ENCODE data around the gene NCKIPSD.
A peak's percentile ranks its signal among the peaks of the same experiment; 100 is the strongest.

Gene NCKIPSD

DNA sequence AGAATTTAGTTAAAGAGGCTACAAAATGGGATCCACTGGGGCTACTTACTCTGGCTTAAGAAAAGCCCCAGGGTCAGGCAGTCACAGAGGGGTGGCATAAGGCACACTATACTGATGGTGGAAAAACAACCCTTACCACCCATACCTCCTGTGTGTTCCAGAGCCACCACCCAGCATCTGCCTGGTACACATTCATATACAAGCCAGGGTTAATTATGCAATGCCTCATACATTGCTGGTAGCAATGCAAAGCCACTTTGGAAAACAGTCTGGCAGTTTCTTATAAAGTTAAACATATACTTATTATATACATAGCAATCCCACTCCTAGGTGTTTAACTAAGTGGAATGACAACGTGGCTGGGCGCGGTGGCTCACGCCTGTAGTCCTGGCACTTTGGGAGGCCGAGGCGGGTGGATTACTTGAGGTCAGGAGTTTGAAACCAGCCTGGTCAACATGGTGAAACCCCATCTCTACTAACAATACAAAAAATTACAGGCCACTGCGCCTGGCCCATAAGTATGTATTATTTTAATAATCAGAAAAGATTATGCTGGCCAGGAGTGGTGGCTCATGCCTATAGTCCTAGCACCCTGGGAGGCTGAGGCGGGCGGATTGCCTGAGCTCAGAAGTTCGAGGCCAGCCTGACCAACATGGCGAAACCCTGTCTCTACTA is 15.2 kb upstream of the NCKIPSD start:
- intact Hi-C loops (cut with DNase I) = no loop called here

GRCh38 chr3:48698891-48699290 is 13.2 kb upstream of the NCKIPSD start:
- intact Hi-C loops (cut with DNase I) = no loop called here
- peak in 1 of 42 donors; percentile 18 for DNase-seq

More for the DNA sequence above, 15.2 kb upstream of the NCKIPSD start:
- no peak for DNase-seq

- intact Hi-C loops (cut with DNase I) = no loop called here
- DNase-seq = no peak
Observed at GRCh38 chr3:48697952-48698351, 12.2 kb upstream of the NCKIPSD start.

- DNase-seq = peak in 1 of 42 donors; percentile 13
- intact Hi-C loops (cut with DNase I) = no loop called here
Observed at GRCh38 chr3:48696601-48697000, 10.9 kb upstream of the NCKIPSD start.

DNA sequence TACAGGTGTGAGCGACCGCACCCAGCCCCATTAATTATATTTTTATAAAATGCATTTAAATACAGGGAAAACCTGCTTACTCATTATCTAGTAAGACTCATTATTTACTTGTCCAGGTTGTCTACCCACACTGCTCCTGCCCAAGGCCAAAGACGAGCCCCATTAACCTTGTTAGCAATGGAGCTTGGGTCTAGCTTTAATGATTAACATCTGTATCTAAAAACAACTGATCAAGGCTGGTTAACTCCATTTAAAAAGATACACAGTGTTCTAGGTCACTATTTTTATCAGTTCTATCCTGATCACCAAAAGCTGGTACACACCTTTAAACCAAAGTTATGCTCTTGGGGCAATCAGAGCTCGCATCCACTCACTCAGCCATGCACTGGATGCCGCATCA is 10.4 kb upstream of the NCKIPSD start:
- no peak for DNase-seq
- intact Hi-C loops (cut with DNase I) = no loop called here

DNA sequence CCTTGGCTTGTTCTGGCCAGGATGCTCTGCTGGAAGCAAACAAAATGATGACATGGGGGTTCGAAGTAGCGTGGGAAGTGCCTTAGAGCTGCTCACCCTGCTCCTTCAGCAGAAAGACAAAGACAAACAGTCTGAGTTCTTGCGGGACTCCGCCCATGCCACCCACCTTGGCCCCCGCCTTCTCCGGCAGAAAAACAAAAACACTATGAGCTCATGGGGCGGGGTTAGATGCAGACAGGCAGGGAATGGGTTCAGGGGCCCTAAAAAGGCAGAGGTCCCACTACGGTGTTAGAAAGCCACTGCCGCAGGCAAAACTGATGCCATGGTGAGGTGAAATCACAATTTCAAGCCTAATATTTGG is 9.7 kb upstream of the NCKIPSD start:
- peak; percentile 28 to 91 (median 68) for DNase-seq
- intact Hi-C loops (cut with DNase I) = no loop called here

- peak; percentile 50 to 91 (median 77) for DNase-seq
- intact Hi-C loops (cut with DNase I) = no loop called here
Observed at GRCh38 chr3:48694610-48695392, 9.1 kb upstream of the NCKIPSD start.

- DNase-seq = peak in 5 of 42 donors; percentile 9 to 53 (median 14)
- intact Hi-C loops (cut with DNase I) = no loop called here
Observed at GRCh38 chr3:48693826-48694225, 8.1 kb upstream of the NCKIPSD start.

DNA sequence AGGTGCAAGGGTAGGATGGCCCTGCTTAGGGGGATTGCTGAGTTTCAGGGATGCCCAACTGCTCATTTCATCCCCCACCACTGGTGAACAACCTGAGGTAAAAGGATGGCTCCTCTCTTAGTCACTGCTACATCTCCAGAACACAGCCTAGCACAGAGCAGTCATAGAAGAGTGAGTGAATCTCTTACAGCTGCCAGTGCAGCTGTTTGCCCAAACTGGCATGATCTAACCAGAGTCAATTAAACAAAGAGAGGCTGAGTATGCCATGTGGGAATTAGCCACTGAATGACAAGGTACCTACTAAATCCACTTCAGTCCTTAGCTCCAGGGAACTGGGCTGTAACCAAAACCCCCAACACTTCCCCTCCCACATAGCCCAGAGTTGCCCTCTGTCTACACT is 6.8 kb upstream of the NCKIPSD start:
- intact Hi-C loops (cut with DNase I) = no loop called here
- DNase-seq = peak in 10 of 42 donors; percentile 24 to 72 (median 38)

GRCh38 chr3:48690846-48691458 is 5.2 kb upstream of the NCKIPSD start:
- intact Hi-C loops (cut with DNase I) = no loop called here
- no peak for DNase-seq

DNA sequence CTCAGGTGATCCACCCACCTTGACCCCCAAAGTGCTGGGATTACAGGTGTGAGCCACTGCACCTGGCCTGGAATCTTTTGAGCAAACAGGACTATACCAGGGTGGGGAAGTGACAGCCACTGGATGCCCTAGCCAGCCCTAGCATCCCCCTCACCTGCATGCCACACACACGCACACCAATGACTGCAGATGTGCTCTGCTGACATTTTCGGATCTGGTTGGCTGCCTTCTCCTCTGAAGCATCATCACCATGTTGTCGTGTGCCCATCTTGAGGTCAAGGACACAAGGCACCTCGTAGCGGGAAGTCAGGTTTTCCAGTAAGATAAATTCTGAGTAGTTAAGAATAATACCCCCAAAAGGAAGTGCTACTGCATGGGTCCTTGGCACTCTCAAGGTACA is 3.7 kb upstream of the NCKIPSD start:
- no peak for DNase-seq
- intact Hi-C loops (cut with DNase I) = no loop called here

DNA sequence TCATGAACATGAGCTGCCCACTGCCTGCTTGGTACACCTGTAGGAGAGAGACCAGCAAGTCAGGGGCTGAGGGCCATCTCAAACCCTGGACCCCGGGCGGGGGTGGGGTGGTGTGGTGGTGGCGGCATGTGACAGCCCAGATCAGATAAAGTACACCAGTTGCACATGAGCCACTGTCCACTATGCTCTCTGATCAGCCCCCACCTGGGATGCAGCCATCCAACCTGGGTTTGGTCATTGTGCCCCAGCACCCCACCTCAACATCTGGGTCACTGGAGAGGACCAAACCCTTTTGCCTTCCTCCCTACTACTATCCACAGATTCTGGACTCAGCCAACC is 3.0 kb upstream of the NCKIPSD start:
- DNase-seq = no peak
- intact Hi-C loops (cut with DNase I) = no loop called here

GRCh38 chr3:48688032-48688736 is 2.5 kb upstream of the NCKIPSD start:
- DNase-seq = no peak
- intact Hi-C loops (cut with DNase I) = no loop called here

GRCh38 chr3:48687220-48687678 is 1.5 kb upstream of the NCKIPSD start:
- intact Hi-C loops (cut with DNase I) = no loop called here
- no peak for DNase-seq

DNA sequence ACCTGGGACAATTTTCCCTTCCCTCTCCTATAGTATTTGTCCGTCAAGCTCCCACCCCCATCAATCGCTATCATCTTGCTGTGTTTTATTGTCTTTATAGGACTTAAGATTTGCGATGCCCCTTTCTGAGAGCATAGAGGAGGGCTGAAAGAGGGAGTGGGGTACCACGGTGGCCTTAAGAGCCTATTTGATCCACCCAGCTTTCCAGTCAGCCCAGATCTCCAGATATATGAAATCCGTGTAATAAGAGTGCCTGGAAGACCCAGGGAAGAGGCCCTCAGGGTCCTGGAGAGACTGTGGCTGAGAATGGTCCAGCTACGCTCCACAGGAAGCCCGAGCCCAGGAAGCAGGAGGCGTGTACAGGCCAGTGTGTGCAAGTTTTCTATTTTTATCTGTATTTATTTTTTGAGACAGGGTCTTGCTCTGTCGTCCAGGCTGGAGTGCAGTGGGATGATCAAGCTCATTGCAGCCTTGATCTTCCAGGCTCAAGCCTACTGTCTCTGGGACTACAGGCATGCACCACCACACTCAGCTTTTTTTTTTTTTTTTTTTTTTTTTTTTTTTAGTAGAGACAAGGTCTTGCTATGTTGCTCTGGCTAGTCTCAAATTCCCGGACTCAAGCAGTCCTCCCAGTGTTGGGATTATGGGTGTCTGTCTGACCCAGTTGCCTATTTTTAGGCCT is 964 bp upstream of the NCKIPSD start:
- DNase-seq = no peak
- intact Hi-C loops (cut with DNase I) = no loop called here

- no peak for DNase-seq
- intact Hi-C loops (cut with DNase I) = no loop called here
Observed at GRCh38 chr3:48685293-48685602, 467 bp downstream of the NCKIPSD start.

DNA sequence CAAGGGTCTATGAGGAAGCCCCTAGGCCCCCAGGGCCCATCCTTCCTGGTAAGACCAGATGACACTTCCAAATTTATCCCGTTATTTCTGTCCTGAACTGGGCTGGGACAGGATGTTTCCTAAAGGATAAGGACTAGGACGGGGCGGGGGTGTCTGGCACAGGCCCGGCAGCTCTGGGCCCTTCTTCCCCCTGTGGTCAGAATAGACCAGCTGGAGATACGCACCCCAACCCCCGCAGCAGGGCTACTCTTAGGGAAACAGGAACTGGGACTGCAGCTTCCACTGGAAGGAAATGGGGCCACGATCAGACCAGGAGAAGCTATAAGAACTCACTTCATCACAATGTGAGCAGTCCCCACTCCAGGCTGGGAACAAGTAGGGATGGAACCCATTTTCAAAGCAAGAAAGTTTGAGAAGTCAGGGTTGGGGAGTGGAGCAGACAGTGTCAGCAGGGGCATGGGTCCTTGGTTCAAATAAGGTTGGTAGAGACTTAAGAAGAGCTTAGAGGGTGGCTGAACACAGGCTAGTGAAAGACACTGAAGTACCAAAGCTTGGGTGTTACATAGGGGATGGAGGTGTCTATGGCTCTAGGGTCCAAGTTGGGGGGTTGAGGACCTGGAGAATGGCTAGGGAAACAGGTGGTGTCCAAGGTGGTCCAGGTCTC is 1.1 kb downstream of the NCKIPSD start:
- DNase-seq = peak in 4 of 42 donors; percentile 25 to 46 (median 28)
- intact Hi-C loops (cut with DNase I) = no loop called here

DNA sequence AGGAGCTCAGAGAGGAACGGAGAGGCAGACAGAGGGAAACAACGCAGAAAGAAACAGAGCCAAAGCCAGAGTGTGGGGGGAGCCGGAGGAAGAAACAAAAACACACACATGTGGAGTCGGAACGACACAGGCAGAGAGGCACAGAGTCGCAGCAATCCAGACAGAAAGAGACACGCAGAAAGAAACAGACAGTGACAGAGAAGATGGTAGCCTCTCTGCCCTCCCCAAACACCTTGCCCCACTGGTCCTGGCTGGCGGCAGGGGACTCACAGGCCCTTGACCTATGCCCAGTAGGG is 1.7 kb downstream of the NCKIPSD start:
- no peak for DNase-seq
- intact Hi-C loops (cut with DNase I) = no loop called here

- no peak for DNase-seq
- intact Hi-C loops (cut with DNase I) = no loop called here
Observed at GRCh38 chr3:48682786-48683185, 2.9 kb downstream of the NCKIPSD start.
